ENCODE results near the gene VPS52.
"Not testable (repeated sequence)": the region's sequence is repeated elsewhere in the genome, so short reads cannot be mapped to it uniquely, and the experiment has no call there.

- TF ChIP-seq POLR2A (IDR thresholded peaks at IDR 0.05; ENCODE audit: extremely low read depth, insufficient read length); CTCF (IDR thresholded peaks at IDR 0.05; ENCODE audit: low read depth, low read length); MAX (IDR thresholded peaks at IDR 0.05; ENCODE audit: low read depth, low read length): not testable (repeated sequence)
Observed at GRCh38 chr6:33226503-33227120, 45.1 kb downstream of the VPS52 start.
